AG04449 (cell line): Measurements from ENCODE around the gene DHFR2.

Experiments
- CTCF ChIA-PET: fragments of 350-600 bp; formaldehyde crosslinking; extraction: SDS; loops from one replicate; lab custom pipeline; 2021; ENCODE audit warnings: antibody characterized with exemption; lab: Yijun Ruan, JAX
- POLR2A ChIA-PET: fragments of 400-600, 350-600 bp; formaldehyde crosslinking; extraction: SDS; loops from one replicate; lab custom pipeline; 2020; ENCODE audit warnings: antibody characterized with exemption, inconsistent platforms; lab: Yijun Ruan, JAX
- DNase-seq: peaks from one replicate; pipeline ENCODE4 v3.0.0-alpha.2; 2010; ENCODE audit warnings: low read depth, low spot score
- H3K4me3 ChIP-seq: 2 replicates; pipeline ENCODE4 v1.5.1; 2011; ENCODE audit warnings: low read depth, mild to moderate bottlenecking, control low read depth, low read length
- TF ChIP-seq, protein P1 (sequence below): IDR thresholded peaks from one replicate; pipeline ENCODE4 v1.5.1; 2011; ENCODE audit warnings: mild to moderate bottlenecking, moderate library complexity, low read length, control low read depth, inconsistent platforms; ENCODE audit not compliant: insufficient read depth; ENCODE audit errors: missing control alignments

Gene DHFR2

DNA sequence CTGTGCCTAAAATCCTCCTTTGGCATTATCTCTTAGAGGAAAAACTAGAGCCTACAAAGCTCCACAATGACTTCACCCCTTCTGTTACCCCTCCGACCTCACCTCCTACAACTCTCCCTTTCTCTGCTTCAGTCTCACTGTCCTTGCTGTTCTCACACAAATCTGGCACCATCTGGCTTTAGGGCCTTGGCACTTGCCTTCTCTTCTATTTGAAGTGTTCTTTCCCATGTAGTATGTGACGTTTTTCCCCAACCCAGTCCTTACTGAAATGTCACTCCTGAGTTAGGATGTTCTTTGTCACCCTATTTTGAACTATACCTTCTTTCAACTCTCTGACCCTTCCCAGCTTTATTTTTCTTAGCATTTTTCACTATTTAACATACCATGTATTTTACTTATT, 43.1 kb downstream of the DHFR2 start:
- no peak overlapping the region for H3K4me3 ChIP-seq
- TF ChIP-seq, protein P1, sequence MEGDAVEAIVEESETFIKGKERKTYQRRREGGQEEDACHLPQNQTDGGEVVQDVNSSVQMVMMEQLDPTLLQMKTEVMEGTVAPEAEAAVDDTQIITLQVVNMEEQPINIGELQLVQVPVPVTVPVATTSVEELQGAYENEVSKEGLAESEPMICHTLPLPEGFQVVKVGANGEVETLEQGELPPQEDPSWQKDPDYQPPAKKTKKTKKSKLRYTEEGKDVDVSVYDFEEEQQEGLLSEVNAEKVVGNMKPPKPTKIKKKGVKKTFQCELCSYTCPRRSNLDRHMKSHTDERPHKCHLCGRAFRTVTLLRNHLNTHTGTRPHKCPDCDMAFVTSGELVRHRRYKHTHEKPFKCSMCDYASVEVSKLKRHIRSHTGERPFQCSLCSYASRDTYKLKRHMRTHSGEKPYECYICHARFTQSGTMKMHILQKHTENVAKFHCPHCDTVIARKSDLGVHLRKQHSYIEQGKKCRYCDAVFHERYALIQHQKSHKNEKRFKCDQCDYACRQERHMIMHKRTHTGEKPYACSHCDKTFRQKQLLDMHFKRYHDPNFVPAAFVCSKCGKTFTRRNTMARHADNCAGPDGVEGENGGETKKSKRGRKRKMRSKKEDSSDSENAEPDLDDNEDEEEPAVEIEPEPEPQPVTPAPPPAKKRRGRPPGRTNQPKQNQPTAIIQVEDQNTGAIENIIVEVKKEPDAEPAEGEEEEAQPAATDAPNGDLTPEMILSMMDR, result no peak
- POLR2A ChIA-PET, result no interaction called here
- CTCF ChIA-PET, result interaction anchor here (0.9 to 1.2 kb wide), 3 partner anchors 15 to 43 kb away, joined by 3 to 5 read pairs (median 4); partner anchors contain the start of genes DHFR2 and NSUN3
- no peak for DNase-seq

DNA sequence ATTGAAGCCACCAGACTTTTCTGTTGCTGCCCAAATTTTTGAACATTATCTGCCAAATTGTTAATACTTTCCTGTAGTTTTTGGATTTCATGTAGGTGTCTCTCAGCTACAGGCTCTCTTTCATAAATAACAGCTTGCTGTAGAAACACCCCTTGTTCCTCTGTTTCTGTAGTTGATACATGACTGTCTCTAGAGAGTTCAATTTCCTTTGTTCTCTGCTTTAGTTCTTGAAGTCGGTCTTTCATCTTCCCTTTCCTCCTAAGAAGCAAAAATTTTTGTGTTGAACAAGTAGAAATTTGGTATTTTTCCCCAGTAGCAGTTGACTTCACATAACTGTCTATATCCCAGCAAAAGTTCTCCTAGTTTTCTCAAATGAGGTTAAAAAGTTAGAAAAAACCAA, 47.7 kb downstream of the DHFR2 start:
- TF ChIP-seq, protein P1, result no peak
- H3K4me3 ChIP-seq, result no peak overlapping the region
- DNase-seq, result no peak
- CTCF ChIA-PET, result interaction anchor here (3.8 to 7.5 kb wide), 2 partner anchors 12 to 55 kb away, joined by 15 to 44 read pairs; no protein-coding TSS in a partner anchor
- POLR2A ChIA-PET, result interaction anchor here (0.6 kb wide), 1 partner anchor 10 kb away, joined by 3 read pairs; no protein-coding TSS in a partner anchor

- TF ChIP-seq, protein P1, result no peak
- ChIA-PET CTCF (interaction anchor here (1.9 to 7.5 kb wide), 2 partner anchors 9 to 57 kb away, joined by 7 to 44 read pairs; no protein-coding TSS in a partner anchor), POLR2A (no interaction called here)
- no peak for DNase-seq
- H3K4me3 ChIP-seq, result no peak overlapping the region
These were observed 50.5 kb downstream of the DHFR2 start for GRCh38 chr3:94012185-94012584.

- no peak for DNase-seq
- TF ChIP-seq, protein P1, result no peak
- no peak overlapping the region for H3K4me3 ChIP-seq
- POLR2A ChIA-PET, result no interaction called here
- CTCF ChIA-PET, result interaction anchor here (1.3 to 7.5 kb wide), 3 partner anchors 8 to 58 kb away, joined by 3 to 44 read pairs (median 6); partner anchors contain the start of genes DHFR2 and NSUN3
These were observed 51.4 kb downstream of the DHFR2 start for GRCh38 chr3:94011233-94011711.

- CTCF ChIA-PET, result interaction anchor here (1.3 kb wide), 1 partner anchor 60 kb away, joined by 6 read pairs; no protein-coding TSS in a partner anchor
- no peak for DNase-seq
- no peak overlapping the region for H3K4me3 ChIP-seq
- TF ChIP-seq, protein P1, result no peak
- POLR2A ChIA-PET, result no interaction called here
These were observed 53.1 kb downstream of the DHFR2 start for GRCh38 chr3:94009608-94010007.

- POLR2A ChIA-PET, result no interaction called here
- H3K4me3 ChIP-seq, result no peak overlapping the region
- DNase-seq, result no peak
- TF ChIP-seq, protein P1, result no peak
- CTCF ChIA-PET, result interaction anchor here (0.6 to 16.2 kb wide), 4 partner anchors 8 to 60 kb away, joined by 3 to 216 read pairs (median 52); no protein-coding TSS in a partner anchor
These were observed 54.5 kb downstream of the DHFR2 start for GRCh38 chr3:94008253-94008652.
